Measurements from ENCODE around the gene IER2.

- TF ChIP-seq, protein P1, sequence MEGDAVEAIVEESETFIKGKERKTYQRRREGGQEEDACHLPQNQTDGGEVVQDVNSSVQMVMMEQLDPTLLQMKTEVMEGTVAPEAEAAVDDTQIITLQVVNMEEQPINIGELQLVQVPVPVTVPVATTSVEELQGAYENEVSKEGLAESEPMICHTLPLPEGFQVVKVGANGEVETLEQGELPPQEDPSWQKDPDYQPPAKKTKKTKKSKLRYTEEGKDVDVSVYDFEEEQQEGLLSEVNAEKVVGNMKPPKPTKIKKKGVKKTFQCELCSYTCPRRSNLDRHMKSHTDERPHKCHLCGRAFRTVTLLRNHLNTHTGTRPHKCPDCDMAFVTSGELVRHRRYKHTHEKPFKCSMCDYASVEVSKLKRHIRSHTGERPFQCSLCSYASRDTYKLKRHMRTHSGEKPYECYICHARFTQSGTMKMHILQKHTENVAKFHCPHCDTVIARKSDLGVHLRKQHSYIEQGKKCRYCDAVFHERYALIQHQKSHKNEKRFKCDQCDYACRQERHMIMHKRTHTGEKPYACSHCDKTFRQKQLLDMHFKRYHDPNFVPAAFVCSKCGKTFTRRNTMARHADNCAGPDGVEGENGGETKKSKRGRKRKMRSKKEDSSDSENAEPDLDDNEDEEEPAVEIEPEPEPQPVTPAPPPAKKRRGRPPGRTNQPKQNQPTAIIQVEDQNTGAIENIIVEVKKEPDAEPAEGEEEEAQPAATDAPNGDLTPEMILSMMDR (conservative IDR thresholded peaks at IDR 0.05; ENCODE audit: low read depth, low read length): no peak
- no peak for TF ChIP-seq EZH2 (IDR thresholded peaks at IDR 0.05; ENCODE audit: borderline replicate concordance, low read depth, low read length, poor library complexity, severe bottlenecking)
Measured at GRCh38 chr19:13122275-13122878, 27.8 kb upstream of the IER2 start.
